ENCODE measurements around the gene TDRKH.
"Not testable (repeated sequence)": the region's sequence is repeated elsewhere in the genome, so short reads cannot be mapped to it uniquely, and the experiment has no call there.

Gene TDRKH

GRCh38 chr1:151739590-151740355, 50.5 kb downstream of the TDRKH start:
- no peak overlapping the region for H3K4me3 ChIP-seq (replicated peaks in 1 of 2; ENCODE audit: low read depth in 2 of 2, low read length in 2 of 2)
- DNase-seq (ENCODE audit: low read depth in 2 of 2), result no peak
- TF ChIP-seq CTCF (IDR thresholded peaks at IDR 0.05; ENCODE audit: low read depth, low read length), result no peak

- H3K4me3 ChIP-seq (replicated peaks in 1 of 2; ENCODE audit: low read depth in 2 of 2, low read length in 2 of 2), result no peak overlapping the region
- no peak for DNase-seq (ENCODE audit: low read depth in 2 of 2)
- TF ChIP-seq CTCF (IDR thresholded peaks at IDR 0.05; ENCODE audit: low read depth, low read length), result no peak
These were observed 52.8 kb downstream of the TDRKH start for GRCh38 chr1:151737479-151737878.

GRCh38 chr1:151737026-151737425, 53.3 kb downstream of the TDRKH start:
- DNase-seq (ENCODE audit: low read depth in 2 of 2), result no peak
- TF ChIP-seq CTCF (IDR thresholded peaks at IDR 0.05; ENCODE audit: low read depth, low read length), result no peak
- no peak overlapping the region for H3K4me3 ChIP-seq (replicated peaks in 1 of 2; ENCODE audit: low read depth in 2 of 2, low read length in 2 of 2)

- DNase-seq (ENCODE audit: low read depth in 2 of 2); H3K4me3 ChIP-seq (replicated peaks in 1 of 2; ENCODE audit: low read depth in 2 of 2, low read length in 2 of 2): not testable (repeated sequence)
These were observed 56.3 kb downstream of the TDRKH start for GRCh38 chr1:151733995-151734394.

- no peak for DNase-seq (ENCODE audit: low read depth in 2 of 2)
- no peak overlapping the region for H3K4me3 ChIP-seq (replicated peaks in 1 of 2; ENCODE audit: low read depth in 2 of 2, low read length in 2 of 2)
- TF ChIP-seq CTCF (IDR thresholded peaks at IDR 0.05; ENCODE audit: low read depth, low read length), result no peak
These were observed 57.2 kb downstream of the TDRKH start for GRCh38 chr1:151733126-151733525.

- TF ChIP-seq CTCF (IDR thresholded peaks at IDR 0.05; ENCODE audit: low read depth, low read length), result no peak
These were observed 60.4 kb downstream of the TDRKH start for GRCh38 chr1:151729966-151730291.

GRCh38 chr1:151729157-151729965, 60.9 kb downstream of the TDRKH start:
- no peak for TF ChIP-seq CTCF (IDR thresholded peaks at IDR 0.05; ENCODE audit: low read depth, low read length)
- no peak overlapping the region for H3K4me3 ChIP-seq (replicated peaks in 1 of 2; ENCODE audit: low read depth in 2 of 2, low read length in 2 of 2)
- DNase-seq (ENCODE audit: low read depth in 2 of 2), result no peak

More at GRCh38 chr1:151729966-151730291, 60.4 kb downstream of the TDRKH start:
- H3K4me3 ChIP-seq (replicated peaks in 1 of 2; ENCODE audit: low read depth in 2 of 2, low read length in 2 of 2), result no peak overlapping the region
- no peak for DNase-seq (ENCODE audit: low read depth in 2 of 2)

Measured in cardiac fibroblast (primary cell).